Tibial nerve (tissue), 4 donors: ENCODE results near the gene CDHR1. TPM values are rescaled to one million over a fixed set of nuclear protein-coding genes. Genes with fewer than 3 reads are reported as not detected.

Source experiments
- DNase-seq, 2 donors: peaks; one replicate each; pipeline ENCODE4 v3.0.0-alpha.2; 2019; ENCODE audit warnings: low spot score in 2 of 2
- H3K27ac ChIP-seq, 4 donors: fragments of 200-600 bp; sonication (generic) in 3 of 4; one replicate each; pipeline ENCODE4 v1.5.1; 2017 to 2019; ENCODE audit warnings: mild to moderate bottlenecking in 1 of 4
- H3K27me3 ChIP-seq, 2 donors: fragments of 200-600 bp; sonication (generic) in 1 of 2; one replicate each; pipeline versions ENCODE4 v1.5.1 to v1.6.0; 2017 to 2019
- H3K36me3 ChIP-seq, 3 donors: fragments of 200-600 bp; sonication (generic); one replicate each; pipeline ENCODE4 v1.5.1; 2018 to 2019
- H3K4me1 ChIP-seq, 4 donors: fragments of 200-600 bp; sonication (generic) in 3 of 4; one replicate each; pipeline ENCODE4 v1.5.1; 2017 to 2019
- H3K4me3 ChIP-seq, 4 donors: fragments of 200-600 bp; sonication (generic) in 3 of 4; one replicate each; pipeline ENCODE4 v1.5.1; 2017 to 2019; ENCODE audit warnings: mild to moderate bottlenecking in 1 of 4, moderate library complexity in 1 of 4
- H3K9me3 ChIP-seq, 4 donors: fragments of 200-600 bp; sonication (generic) in 3 of 4; one replicate each; pipeline ENCODE4 v1.5.1; 2017 to 2019
- CTCF ChIP-seq, 5 experiments: fragments of 200-600 bp in 3 of 5; fragments of 450-650 bp in 2 of 5; sonication (generic) in 3 of 5; IDR thresholded peaks; one replicate each; pipeline ENCODE4 v1.5.1; 2016 to 2019; ENCODE audit warnings: antibody characterized with exemption in 5 of 5, mild to moderate bottlenecking in 3 of 5, moderate library complexity in 2 of 5
- EP300 ChIP-seq, 2 donors: sonication (generic); formaldehyde crosslinking; IDR thresholded peaks; one replicate each; pipeline ENCODE4 v1.6.1; 2017; ENCODE audit warnings: antibody characterized with exemption in 2 of 2, mild to moderate bottlenecking in 1 of 2
- POLR2A ChIP-seq, 2 donors: fragments of 450-650 bp; IDR thresholded peaks; one replicate each; pipeline ENCODE4 v1.6.1; 2017; ENCODE audit warnings: antibody characterized with exemption in 2 of 2, mild to moderate bottlenecking in 2 of 2, moderate library complexity in 2 of 2
- WGBS, 2 donors: methylation state at CpG; one replicate each; pipeline ENCODE4 v1.1.5; 2018; 5-methylcytosine and 5-hydroxymethylcytosine counted together
- total RNA-seq, 4 donors: library from RNA; depleted of rRNA; stranded (reverse); fragments of >200 nt; gene quantifications; one replicate each; pipeline ENCODE4 v1.1.0, GENCODE V29; 2016

CDHR1 gene
- total RNA-seq, 4 donors from 2014 or later: 0.30 to 1.0 (median 0.44) TPM; not detected in 1

GRCh38 chr10:84269162-84269561 is 74.8 kb downstream of the CDHR1 start:
- DNase-seq: no peak
- peaks cover 0 to 6% (median 0%) of the 10 kb centered on the region in 4 donors for H3K4me1 ChIP-seq
- TF ChIP-seq POLR2A (IDR thresholded peaks at IDR 0.05) (no peak), EP300 (IDR thresholded peaks at IDR 0.05) (no peak), CTCF (IDR thresholded peaks at IDR 0.05) (no peak)
- H3K9me3 ChIP-seq: no peaks in the 10 kb centered on the region
- 56 to 95% methylated on average over 1 of the region's 1 CpG for WGBS, 2 donors
- no peaks in the 10 kb centered on the region for H3K36me3 ChIP-seq
- no peak overlapping the region for H3K27ac ChIP-seq
- H3K4me3 ChIP-seq: no peak overlapping the region
- H3K27me3 ChIP-seq: peaks cover 0 to 2% of the 10 kb centered on the region in 2 donors

Other genes with a start within 250 kb of the CDHR1 start
- 100 to 1,000 TPM in 2 of 4 donors, 10 to 100 TPM in 2; 77.3 to 150 (median 105) TPM for gene GHITM, start 55.0 kb upstream of the CDHR1 start, total RNA-seq
- gene GPR15LG, start 20.7 kb upstream of the CDHR1 start, total RNA-seq: not detected
- not detected for gene LRIT2, start 31.0 kb downstream of the CDHR1 start, total RNA-seq
- not detected for gene LRIT1, start 47.0 kb downstream of the CDHR1 start, total RNA-seq
- under 1 TPM in 1 of 4 donors, not detected in 3; 0.42 TPM for gene RGR, start 50.5 kb downstream of the CDHR1 start, total RNA-seq
- gene CCSER2, start 134.1 kb downstream of the CDHR1 start, total RNA-seq: 10 to 100 TPM; 43.9 to 71.9 (median 51.4) TPM